ENCODE results near the gene POLR1A.

POLR1A gene

DNA sequence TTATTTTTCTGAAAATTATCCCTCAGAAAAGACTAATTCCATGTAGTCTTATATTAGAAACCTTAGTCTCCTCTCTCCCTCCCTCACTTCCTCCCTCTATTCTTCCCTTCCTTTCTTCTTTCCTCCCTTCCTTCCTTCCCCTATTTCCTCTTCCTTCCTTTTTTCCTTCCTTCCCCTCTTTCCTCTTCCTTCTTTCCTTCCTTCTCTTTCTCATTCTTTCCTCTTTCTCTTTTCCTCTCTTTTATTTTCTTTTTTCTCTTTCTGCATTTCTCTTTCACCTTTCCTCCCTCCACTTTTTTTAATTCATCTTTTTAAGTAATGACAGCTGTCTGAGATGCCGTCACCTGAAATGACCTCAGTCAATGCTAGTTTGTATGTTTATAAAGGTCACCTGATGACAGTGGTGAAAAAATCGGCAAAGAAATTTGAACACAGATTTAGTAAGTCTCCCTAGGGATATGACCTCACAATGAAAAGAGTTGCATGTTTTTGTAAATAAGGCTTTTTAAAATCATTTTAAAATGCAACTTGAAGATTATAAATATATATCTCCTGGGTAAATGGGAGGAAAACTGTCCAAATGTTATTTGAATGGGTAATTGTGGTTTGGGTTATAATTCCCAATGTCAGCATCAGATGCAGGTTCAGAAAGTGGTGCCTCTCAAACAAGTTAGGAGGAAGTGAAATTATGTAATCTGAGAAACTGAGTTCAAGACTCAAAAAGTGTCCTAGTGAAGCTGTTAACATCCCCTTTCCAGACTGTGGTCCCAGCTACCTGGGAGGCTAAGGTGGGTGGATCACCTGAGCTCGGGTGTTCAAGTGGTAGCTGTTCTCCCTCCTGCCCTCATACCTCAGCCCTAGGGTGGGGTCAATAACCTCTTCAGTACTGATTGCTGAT lies 126.6 kb downstream of the POLR1A start:
- in situ Hi-C loops (cut with HindIII; ENCODE audit: low sequenced_read_pairs) = no loop called here
- TF ChIP-seq, protein P1, sequence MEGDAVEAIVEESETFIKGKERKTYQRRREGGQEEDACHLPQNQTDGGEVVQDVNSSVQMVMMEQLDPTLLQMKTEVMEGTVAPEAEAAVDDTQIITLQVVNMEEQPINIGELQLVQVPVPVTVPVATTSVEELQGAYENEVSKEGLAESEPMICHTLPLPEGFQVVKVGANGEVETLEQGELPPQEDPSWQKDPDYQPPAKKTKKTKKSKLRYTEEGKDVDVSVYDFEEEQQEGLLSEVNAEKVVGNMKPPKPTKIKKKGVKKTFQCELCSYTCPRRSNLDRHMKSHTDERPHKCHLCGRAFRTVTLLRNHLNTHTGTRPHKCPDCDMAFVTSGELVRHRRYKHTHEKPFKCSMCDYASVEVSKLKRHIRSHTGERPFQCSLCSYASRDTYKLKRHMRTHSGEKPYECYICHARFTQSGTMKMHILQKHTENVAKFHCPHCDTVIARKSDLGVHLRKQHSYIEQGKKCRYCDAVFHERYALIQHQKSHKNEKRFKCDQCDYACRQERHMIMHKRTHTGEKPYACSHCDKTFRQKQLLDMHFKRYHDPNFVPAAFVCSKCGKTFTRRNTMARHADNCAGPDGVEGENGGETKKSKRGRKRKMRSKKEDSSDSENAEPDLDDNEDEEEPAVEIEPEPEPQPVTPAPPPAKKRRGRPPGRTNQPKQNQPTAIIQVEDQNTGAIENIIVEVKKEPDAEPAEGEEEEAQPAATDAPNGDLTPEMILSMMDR (IDR thresholded peaks at IDR 0.05; ENCODE audit: low read depth, low read length, missing control alignments) = no peak
- H3K4me3 ChIP-seq (ENCODE audit: low read depth, low read length) = no peak overlapping the region
- DNase-seq (ENCODE audit: low read depth) = no peak

DNA sequence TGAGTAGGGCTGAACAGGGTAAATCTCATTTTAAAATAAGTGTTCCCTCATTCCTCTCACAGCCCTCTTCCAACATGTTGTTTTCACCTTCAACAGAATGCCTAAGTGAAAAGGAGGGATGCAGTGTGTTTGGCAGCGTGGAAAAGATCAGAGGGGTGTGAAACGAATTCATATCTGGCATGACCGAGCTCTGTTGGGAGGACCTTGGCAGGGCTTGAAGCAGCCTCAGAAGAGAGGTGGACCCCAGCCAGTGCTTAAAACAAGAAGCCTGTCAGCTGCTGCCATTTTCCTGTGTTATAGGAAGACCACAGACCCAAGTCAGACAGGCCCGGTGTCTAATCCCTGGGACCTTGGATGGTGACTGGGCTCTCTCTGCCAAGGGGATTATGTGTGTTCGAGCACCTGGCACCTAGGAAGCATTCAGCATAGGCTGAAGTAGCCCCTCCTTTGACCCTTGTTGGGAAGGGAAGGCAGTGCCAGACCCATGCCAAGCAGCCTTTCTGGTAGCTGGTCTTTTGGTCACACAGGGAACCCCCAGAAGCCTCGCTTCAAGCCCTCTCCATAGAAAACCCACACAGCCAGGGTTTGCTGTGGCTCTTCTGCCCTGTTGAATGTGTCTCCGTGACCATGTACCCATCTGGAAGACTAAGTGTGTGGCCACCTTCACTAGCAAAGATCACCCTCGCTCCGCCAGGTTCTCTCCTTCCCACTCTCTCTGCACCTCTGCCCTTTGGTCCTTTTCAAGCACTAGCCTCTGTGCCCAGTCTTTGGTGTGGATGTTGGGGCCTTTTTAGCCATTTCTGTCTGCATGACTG lies 129.4 kb downstream of the POLR1A start:
- in situ Hi-C loops (cut with HindIII; ENCODE audit: low sequenced_read_pairs) = no loop called here
- TF ChIP-seq, protein P1 (IDR thresholded peaks at IDR 0.05; ENCODE audit: low read depth, low read length, missing control alignments) = no peak
- H3K4me3 ChIP-seq (ENCODE audit: low read depth, low read length) = no peak overlapping the region
- DNase-seq (ENCODE audit: low read depth) = no peak

DNA sequence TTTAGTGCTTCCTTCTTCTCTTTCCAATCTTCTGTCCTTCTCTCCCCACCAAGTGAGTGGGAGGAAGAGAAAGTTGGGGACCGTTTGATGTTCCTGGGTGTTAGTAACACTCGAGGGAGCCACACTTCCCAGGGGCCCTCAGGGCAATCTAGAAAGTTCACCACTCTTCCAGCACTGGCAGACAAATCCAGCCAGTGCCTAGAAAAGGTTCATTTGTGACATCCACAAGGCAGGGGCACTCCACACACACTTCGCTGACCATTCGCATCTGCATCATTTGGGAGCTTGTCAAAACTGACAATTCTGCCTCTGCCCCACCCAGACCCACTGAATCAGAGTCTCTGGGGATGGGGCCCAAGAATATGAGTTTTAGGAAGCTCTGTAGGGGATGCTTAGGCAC lies 130.1 kb downstream of the POLR1A start:
- in situ Hi-C loops (cut with HindIII; ENCODE audit: low sequenced_read_pairs) = no loop called here
- no peak for DNase-seq (ENCODE audit: low read depth)
- TF ChIP-seq, protein P1 (IDR thresholded peaks at IDR 0.05; ENCODE audit: low read depth, low read length, missing control alignments) = no peak
- no peak overlapping the region for H3K4me3 ChIP-seq (ENCODE audit: low read depth, low read length)

DNA sequence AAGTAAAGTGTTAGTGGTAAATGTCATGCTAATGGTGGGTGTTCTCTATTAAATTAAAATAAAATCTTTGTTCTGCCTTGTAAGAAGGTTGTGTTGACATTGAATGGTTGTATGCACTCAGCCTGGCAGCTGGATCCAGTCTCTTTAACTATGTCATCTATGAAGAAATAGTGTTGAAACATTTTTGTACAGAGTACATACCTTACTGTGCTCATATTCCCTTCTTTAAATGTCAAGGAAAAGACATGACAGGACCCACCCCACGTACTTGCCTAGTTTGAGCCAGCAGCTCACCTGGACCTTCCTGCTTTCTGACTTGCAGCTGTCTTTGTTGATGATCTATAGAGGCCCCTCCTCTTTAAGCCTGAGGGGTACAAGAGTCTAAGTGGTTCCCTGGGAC lies 131.3 kb downstream of the POLR1A start:
- no peak for DNase-seq (ENCODE audit: low read depth)
- no peak overlapping the region for H3K4me3 ChIP-seq (ENCODE audit: low read depth, low read length)
- in situ Hi-C loops (cut with HindIII; ENCODE audit: low sequenced_read_pairs) = no loop called here
- TF ChIP-seq, protein P1 (IDR thresholded peaks at IDR 0.05; ENCODE audit: low read depth, low read length, missing control alignments) = no peak

DNA sequence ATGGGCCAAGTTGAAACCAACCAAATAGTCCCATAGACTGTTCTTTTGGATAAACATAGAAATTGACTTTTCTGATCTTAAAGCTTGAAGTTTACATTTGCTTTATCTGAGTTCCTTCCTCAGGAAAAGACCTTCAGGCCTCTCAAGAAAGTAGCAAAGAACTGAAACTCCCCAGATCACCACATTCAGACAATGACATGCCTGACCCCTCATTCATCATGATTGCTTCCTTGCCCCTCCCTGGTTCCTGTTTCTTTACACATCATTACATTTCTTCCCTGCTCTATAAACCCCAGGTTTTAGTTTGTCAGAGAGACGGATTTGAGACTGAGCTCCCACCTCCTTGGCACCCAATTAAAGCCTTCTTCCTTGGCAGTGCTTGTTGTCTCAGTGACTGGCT lies 133.3 kb downstream of the POLR1A start:
- no peak for DNase-seq (ENCODE audit: low read depth)
- TF ChIP-seq, protein P1 (IDR thresholded peaks at IDR 0.05; ENCODE audit: low read depth, low read length, missing control alignments) = no peak
- in situ Hi-C loops (cut with HindIII; ENCODE audit: low sequenced_read_pairs) = no loop called here
- no peak overlapping the region for H3K4me3 ChIP-seq (ENCODE audit: low read depth, low read length)

DNA sequence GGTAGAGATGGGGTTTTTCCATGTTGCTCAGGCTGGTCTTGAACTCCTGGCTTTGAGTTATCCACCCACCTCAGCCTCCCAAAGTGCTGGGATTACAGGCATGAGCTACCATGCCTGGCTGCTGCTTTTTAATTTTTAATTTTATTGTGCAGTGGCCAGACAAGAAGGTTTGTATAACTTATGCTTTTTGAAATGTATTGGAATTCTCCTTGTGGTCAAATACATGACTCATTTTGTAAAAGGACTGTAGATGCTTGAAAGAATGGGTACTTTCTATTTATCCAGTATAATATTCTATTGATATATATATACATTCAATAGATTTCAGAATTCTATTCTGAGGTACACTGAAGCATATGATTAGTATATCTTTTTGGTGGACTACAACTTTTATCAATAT lies 134.3 kb downstream of the POLR1A start:
- peak; percentile 15 for DNase-seq (ENCODE audit: low read depth)
- no peak overlapping the region for H3K4me3 ChIP-seq (ENCODE audit: low read depth, low read length)
- in situ Hi-C loops (cut with HindIII; ENCODE audit: low sequenced_read_pairs) = no loop called here
- TF ChIP-seq, protein P1 (IDR thresholded peaks at IDR 0.05; ENCODE audit: low read depth, low read length, missing control alignments) = no peak
